Measurements from ENCODE around the gene CBY2. TPM values are rescaled to one million over a fixed set of nuclear protein-coding genes. Genes with fewer than 3 reads are reported as not detected.

CBY2 gene
- total RNA-seq, 1 donor from 2014 or later, result not detected

- TF ChIP-seq, protein P1, sequence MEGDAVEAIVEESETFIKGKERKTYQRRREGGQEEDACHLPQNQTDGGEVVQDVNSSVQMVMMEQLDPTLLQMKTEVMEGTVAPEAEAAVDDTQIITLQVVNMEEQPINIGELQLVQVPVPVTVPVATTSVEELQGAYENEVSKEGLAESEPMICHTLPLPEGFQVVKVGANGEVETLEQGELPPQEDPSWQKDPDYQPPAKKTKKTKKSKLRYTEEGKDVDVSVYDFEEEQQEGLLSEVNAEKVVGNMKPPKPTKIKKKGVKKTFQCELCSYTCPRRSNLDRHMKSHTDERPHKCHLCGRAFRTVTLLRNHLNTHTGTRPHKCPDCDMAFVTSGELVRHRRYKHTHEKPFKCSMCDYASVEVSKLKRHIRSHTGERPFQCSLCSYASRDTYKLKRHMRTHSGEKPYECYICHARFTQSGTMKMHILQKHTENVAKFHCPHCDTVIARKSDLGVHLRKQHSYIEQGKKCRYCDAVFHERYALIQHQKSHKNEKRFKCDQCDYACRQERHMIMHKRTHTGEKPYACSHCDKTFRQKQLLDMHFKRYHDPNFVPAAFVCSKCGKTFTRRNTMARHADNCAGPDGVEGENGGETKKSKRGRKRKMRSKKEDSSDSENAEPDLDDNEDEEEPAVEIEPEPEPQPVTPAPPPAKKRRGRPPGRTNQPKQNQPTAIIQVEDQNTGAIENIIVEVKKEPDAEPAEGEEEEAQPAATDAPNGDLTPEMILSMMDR (IDR thresholded peaks at IDR 0.05), result no peak
- intact Hi-C loops (cut with DNase I), result no loop called here
These were observed 5.4 kb upstream of the CBY2 start for GRCh38 chr13:45696610-45697226.

DNA sequence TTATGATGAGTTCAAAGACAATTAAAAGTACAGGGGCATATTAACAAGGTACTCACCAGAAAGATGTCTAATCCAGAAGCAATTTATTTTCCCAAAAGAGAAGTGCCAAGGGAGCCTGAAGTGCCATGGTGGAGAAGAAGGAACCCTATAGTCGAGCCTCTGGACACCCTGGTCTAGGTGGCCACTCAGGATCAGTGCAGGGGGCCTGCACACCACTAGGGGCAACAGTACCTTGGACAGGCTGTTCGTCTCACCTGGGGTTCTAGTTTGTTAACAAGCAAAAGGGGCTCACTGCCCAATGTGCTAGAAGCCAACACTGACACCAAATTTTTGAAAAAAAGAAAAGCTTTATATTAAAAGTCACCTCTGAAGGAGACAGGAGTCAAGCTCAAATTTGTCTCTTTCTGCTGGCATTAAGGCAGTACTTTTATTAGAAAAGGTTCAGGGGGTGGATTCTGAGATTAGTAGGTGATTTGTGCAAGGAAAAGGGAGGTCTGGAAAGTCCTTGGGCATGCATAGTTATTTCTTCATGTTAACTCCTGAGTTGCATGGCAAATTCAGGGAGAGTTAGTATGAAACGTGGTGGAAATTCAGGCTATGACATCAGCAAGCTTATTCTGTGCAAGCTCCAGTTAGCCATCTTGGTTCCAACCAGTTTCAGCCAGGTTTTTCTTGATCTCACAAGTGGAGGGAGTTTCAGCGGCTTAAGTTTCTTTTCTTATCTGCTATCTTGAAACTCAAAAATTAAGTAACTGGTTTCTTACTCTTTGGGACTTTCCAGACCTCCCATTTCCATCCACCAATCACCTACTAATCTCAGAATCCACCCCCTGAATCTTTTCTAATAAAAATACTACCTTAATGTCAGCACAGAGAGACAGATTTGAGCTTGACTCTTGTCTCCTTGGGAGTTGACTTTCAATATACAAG lies 884 bp upstream of the CBY2 start:
- intact Hi-C loops (cut with DNase I), result no loop called here

More at GRCh38 chr13:45696610-45697226, 5.4 kb upstream of the CBY2 start:
- no peaks in the 10 kb centered on the region for H3K27me3 ChIP-seq
- no peaks in the 10 kb centered on the region for H3K4me1 ChIP-seq
- H3K36me3 ChIP-seq, result no peaks in the 10 kb centered on the region
- H3K9me3 ChIP-seq, result no peaks in the 10 kb centered on the region
- DNase-seq (ENCODE audit: low spot score in 2 of 2), result no peak
- no peak overlapping the region for H3K27ac ChIP-seq
- no peak overlapping the region for H3K4me3 ChIP-seq

DNA sequence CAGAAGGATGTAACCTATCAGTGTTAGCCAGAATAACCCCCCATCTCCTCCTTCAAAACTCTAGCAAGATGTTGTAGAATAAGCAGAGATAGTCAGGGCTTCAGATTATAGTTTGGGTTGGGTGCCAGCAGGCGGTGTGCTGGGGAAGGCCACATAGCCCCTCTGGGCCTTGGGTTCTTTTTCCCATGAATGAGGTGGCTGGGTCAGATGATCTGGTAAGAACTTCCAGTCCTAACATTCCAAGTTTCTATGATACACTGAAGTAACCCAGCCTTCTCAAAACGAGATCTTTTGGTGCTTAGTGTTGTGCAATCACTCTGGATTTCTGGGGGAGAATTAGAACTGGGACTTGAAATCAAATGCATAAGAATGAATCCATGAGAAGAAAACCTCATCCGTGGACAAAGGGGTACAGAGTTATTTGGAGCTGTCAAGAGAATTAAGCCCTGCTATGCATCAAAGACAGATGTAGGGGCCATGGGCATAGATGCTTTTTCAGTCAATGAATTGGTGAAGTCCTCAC lies 810 bp downstream of the CBY2 start:
- intact Hi-C loops (cut with DNase I), result no loop called here
- H3K4me1 ChIP-seq, result no peaks in the 10 kb centered on the region

More for the DNA sequence above, 884 bp upstream of the CBY2 start:
- Histone ChIP-seq H3K9me3 (no peaks in the 10 kb centered on the region), H3K27me3 (no peaks in the 10 kb centered on the region), H3K36me3 (no peaks in the 10 kb centered on the region), H3K4me3 (no peak overlapping the region), H3K4me1 (no peaks in the 10 kb centered on the region), H3K27ac (no peak overlapping the region)
- no peak for DNase-seq (ENCODE audit: low spot score in 2 of 2)
- TF ChIP-seq, protein P1 (IDR thresholded peaks at IDR 0.05), result no peak

GRCh38 chr13:45704211-45704739 lies 2.2 kb downstream of the CBY2 start:
- no peaks in the 10 kb centered on the region for H3K4me1 ChIP-seq
- intact Hi-C loops (cut with DNase I), result no loop called here
- no peak for DNase-seq (ENCODE audit: low spot score in 2 of 2)
- H3K27ac ChIP-seq, result no peak overlapping the region
- TF ChIP-seq, protein P1 (IDR thresholded peaks at IDR 0.05), result no peak
- no peaks in the 10 kb centered on the region for H3K36me3 ChIP-seq
- no peak overlapping the region for H3K4me3 ChIP-seq
- H3K27me3 ChIP-seq, result no peaks in the 10 kb centered on the region
- H3K9me3 ChIP-seq, result no peaks in the 10 kb centered on the region

More for the DNA sequence above, 810 bp downstream of the CBY2 start:
- Histone ChIP-seq H3K27ac (no peak overlapping the region), H3K27me3 (no peaks in the 10 kb centered on the region), H3K9me3 (no peaks in the 10 kb centered on the region), H3K4me3 (no peak overlapping the region), H3K36me3 (no peaks in the 10 kb centered on the region)
- TF ChIP-seq, protein P1 (IDR thresholded peaks at IDR 0.05), result no peak
- no peak for DNase-seq (ENCODE audit: low spot score in 2 of 2)

DNA sequence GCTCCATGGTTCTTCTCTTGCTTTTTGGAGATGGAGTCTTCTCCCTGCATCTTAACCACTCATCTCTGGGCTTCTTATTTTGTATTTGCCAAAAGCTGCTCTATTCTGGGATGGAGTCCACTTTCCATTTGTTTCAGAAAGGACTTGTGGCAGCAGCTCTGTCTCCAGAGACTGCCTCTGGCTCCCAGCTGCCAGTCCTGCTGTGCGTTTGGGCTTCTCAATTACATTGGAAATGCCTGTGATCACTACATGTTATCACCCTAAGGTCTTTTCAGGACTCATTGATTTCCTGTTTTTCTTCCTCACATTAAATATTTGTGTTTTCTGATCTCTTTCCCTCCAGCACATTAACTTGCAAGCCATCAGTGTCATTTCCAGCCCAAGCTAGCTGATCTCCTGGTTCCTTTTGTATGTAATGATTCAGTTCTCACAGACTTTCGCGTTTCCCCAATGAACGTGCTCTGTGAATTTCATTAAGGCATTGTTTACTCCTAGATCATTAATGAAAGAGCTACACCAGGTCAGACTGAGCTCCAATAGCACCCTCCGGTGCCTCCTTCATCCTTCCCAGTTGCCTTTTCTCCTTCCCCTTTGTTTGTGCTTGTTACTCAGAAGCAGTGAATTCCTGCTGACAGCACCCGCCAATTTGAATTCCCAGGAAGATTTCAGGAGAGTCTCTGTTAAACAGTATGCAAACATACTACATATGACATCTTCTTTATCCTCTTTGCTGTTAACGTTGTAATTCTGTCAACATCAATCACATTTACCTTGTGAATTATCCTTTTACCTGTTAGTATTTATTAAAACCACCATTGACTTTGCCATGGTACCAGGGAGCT lies 3.0 kb downstream of the CBY2 start:
- Histone ChIP-seq H3K36me3 (no peaks in the 10 kb centered on the region), H3K4me3 (no peak overlapping the region), H3K27ac (no peak overlapping the region), H3K4me1 (no peaks in the 10 kb centered on the region), H3K27me3 (no peaks in the 10 kb centered on the region), H3K9me3 (no peaks in the 10 kb centered on the region)
- TF ChIP-seq, protein P1 (IDR thresholded peaks at IDR 0.05), result no peak
- intact Hi-C loops (cut with DNase I), result no loop called here
- DNase-seq (ENCODE audit: low spot score in 2 of 2), result no peak

Measured in ascending aorta (tissue), 2 donors.